Superior temporal gyrus (tissue), 1 donor: ENCODE measurements around the gene MTMR6.
A peak's percentile ranks its signal among the peaks of the same experiment; 100 is the strongest.
"Not testable (repeated sequence)": the region's sequence is repeated elsewhere in the genome, so short reads cannot be mapped to it uniquely, and the experiment has no call there.

Experiments
- DNase-seq: peaks from one replicate; pipeline ENCODE4 v3.0.0-alpha.2; 2016; ENCODE audit errors: extremely low spot score

MTMR6 gene

DNA sequence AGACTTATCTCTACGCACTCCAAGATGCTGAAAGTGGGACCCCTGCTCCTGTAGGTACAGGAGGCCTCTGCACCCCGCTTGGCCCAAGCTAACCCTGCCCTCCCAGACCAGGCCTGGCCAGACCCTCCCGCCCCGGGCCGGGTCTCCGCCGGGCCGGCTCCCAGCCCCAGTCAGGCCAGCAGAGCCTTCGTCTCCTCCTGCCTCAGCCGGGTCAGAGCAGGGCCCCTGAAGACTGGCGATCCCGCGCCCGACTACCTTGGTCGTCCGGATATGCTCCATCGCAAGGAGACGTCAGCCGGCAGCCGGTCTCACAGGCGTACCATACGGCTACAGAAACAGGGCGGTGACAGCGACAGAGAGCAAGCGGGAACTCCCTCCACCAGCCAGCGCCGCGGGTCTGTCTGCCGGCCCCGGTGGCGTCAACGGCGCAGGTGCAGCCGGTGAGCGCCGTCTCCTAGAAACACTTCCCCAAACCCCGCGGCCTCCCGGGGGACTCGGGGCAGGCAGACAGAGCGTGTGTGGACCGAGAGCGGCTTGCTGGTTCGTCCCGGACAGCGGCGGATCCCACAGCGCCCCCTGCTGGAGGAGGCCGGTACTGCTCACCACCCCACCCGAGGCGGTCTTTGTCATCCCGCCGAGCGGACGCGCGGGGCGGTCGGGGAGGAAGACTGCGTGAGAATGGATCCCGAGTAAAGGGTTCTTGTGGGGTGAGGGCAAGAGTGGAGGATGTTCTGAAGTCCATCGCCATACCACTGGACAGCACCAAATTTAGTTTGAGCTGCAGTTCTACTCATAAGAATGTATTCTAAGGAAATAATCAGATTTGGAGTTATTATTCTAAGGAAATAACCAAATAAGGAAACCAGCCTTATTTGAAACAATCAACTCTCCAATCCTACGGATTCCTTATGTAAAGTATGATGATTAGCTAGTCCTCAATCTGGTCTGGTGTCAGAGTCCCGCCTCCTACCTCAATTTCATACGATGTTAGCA is at the start of gene MTMR6:
Gene MTMR6 (minus strand): TSS at position 520 of the 993 bp plus-strand sequence. CDS start 241 bp downstream, at position 279.
- peak; percentile 94 for DNase-seq

DNA sequence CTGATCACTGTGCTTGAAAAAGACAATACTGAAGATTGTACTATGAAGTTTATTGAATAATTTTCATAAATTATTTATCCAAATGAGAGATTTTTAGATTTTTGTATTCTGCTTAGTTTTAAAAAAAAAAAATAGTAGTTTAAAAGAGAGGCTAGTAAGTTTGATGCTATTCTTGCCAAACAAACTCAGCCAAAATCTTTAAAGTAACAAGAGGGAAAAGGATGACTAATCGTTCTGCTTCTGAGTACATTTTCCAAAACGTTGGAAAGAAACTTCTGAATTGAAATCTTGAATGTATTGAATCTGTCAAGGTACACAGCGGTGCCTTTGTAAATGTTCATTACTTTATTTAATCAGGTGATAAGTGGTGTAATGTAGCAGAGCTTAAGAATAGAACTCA is 48.6 kb upstream of the MTMR6 start:
- DNase-seq = peak; percentile 36

DNA sequence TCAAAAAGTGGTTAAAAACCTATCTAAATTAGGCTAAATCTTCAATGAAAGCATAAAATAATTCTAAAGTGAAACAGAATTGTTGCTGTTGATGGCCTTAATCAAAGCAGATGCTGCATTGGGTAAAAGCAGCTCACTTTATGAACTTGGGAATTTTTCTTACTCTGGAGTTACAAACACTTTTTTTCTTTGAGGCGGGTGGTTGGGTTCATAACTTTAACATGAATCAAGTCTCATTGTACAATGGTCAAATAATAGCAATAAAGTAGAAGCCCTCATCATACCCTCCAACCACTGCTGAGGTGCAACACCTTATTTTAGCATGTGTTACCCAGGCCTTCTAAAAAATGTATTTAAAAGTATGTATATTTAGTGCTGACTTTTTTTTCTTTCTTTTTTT is 43.3 kb upstream of the MTMR6 start:
- DNase-seq = no peak

DNA sequence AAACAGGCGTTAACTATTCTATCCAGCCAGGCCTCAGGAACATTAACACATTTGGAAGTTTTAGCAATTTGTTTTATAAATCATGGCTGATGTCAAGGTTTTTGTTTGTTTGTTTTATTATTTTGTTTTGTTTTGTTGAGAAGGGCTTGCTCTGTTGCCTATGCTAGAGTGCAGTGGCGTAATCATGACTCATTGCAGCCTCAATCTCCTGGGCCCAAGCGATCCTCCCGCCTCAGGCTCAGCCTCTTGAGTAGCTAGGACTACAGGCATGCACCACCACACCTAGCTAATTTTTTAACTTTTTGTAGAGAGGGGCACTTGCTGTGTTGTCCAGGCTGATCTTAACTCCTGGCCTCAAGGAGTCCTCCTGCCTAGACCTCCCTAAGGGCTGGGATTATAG is 42.4 kb upstream of the MTMR6 start:
- no peak for DNase-seq

DNA sequence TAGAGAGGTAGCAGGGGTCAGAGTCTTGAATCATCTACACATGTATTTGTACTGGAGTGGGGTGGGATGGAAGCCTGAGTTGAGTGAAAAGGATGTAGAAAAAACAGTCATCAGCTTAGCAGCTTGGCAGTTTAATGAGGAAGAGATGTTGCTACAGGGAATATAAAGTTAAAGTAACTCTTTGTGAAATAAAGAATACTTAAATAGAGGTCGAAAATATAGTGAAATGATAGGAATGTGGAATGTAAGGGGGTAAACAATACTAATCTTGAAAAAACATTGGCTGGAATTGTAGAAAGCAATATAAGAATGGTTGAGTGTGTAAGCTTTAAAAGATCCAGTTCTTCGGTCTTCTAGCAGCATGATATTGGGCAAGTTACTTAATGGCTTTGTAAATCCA is 36.8 kb upstream of the MTMR6 start:
- no peak for DNase-seq

DNA sequence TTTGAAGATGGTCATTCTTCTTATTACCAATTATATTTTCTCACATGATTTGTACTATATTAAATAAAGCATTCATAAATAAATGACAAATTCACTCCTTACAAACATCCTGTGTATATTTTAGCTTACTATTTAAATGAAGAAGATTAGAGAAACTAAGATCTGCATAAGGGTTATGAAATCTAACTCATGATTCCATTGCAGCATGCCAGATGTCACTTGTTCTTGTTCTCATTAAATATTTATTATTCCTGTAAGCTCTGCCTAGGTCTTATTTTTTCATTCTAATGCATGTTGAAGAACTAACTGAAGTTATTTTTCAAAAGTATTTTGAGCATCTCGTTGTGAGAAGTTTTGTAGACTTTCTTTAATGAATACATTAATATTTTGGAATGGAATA is 32.5 kb upstream of the MTMR6 start:
- no peak for DNase-seq

DNA sequence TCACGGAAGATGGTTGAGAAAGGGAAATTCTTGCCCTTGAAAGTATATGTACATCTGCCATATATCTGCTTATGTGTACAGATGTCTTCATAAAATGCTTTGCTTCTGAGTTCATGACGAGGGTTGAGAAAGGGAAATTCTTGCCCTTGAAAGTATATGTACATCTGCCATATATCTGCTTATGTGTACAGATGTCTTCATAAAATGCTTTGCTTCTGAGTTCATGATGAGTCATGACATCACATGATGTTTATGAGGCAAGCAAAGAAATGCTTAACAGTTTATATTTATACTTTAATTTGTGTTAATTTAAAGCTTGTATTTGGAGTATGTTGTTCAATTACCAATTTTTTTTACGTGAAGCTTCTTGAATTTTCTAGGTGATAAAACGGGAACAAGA is 31.7 kb upstream of the MTMR6 start:
- not testable (repeated sequence) for DNase-seq

DNA sequence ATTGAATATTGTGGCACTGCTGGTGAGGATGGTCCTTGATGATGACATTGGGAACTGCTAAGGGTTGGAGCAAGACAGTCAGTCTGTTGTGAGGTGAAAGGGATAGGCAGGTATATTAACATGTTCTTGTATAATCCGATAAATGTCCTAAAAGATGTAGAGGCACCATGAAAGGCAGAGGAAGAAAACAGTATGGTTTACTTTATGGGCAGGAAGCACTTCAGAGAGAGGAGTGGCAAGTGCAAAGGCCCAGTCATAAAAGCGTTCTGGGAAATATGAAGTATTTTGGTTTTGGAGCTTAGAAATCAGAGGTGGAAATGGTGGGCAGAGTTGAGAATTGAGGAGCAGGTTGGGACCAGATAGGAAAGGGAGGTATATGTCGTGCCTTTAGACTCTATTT is 23.6 kb upstream of the MTMR6 start:
- no peak for DNase-seq

DNA sequence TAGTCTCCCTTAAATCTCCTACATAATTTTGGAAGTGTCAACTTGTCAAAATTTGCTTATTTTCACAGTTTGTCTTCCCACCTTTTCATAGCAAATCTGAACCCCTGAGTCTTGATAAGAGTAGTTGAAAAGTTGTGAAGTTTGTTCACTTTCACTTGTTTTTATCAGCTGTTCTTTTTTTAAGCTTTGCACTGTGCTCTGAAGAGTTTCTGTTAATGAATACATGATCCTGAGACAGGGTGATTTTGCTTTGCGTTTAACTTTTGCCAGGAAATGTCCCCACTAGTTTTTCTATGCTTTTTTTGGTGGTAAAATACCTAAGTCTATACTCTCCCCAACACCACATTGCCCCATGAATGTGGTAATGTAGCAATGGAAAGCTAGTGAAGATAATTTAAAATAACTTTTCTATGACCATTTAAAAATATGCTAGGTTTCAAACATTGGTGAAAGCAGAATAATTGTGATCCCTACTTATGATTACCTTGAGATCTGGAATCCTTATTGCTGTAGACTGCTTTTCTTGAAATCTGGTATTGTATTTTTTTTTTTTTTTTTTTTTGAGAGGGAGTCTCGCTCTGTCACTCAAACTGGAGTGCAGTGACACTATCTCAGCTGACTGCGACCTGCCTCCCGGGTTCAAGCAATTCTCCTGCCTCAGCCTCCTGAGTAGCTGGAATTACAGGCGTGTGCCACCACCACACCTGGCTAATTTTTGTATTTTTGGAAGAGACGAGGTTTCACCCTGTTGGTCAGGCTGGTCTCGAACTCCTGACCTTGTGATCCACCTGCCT is 19.6 kb upstream of the MTMR6 start:
- no peak for DNase-seq

DNA sequence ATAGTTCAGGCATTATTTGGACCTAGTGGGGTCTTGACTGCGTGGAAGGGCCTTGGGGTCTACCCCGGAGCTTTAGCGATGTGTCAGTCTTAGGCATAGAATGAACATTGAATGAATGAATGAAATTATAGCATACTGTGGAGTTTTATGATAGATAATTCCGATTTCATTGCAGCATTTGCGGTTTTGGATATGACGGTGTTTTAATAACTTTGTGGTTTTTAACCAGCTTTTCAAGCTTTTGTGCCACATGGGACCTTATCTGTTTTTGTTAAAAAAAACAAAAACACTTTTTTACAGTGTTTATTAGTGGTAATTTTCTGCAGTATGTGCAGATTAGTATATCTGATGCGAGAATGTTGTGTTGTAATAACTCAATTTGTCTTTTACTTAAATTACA is 14.8 kb upstream of the MTMR6 start:
- no peak for DNase-seq

DNA sequence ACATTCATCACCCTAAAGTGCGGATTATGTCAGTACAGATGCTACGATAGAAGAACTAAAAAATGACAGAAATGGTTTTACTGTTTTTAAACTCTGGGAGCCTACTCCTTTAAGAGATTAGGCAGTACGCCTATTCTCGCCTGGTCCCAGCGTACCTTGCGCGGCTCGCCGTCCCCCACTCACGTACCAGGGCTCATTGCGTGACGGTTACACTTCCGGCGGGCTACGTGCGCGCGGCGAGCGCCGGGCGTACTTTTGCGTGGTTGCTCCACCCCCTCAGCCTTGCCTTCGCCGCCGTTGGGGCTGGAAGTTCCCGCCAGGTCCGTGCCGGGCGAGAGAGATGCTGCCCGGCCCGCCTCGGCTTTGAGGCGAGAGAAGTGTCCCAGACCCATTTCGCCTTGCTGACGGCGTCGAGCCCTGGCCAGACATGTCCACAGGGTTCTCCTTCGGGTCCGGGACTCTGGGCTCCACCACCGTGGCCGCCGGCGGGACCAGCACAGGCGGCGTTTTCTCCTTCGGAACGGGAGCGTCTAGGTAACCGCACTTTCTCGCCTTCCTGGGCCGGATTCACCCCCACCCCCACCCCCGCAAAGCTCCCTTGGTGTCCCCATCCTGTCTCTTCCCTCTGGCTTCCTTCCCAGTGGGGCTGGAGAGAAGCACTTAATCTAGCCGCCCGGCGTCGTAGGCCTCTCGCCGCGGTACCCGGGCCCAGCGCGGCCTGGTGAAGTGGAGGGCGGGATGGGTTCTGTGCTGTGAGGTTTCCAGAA is 14.2 kb upstream of the MTMR6 start, which contains the start of gene NUP58:
Gene NUP58 (plus strand): TSS at position 279 of the 767 bp plus-strand sequence. CDS start 149 bp downstream, at position 428.
- DNase-seq = peak; percentile 97

DNA sequence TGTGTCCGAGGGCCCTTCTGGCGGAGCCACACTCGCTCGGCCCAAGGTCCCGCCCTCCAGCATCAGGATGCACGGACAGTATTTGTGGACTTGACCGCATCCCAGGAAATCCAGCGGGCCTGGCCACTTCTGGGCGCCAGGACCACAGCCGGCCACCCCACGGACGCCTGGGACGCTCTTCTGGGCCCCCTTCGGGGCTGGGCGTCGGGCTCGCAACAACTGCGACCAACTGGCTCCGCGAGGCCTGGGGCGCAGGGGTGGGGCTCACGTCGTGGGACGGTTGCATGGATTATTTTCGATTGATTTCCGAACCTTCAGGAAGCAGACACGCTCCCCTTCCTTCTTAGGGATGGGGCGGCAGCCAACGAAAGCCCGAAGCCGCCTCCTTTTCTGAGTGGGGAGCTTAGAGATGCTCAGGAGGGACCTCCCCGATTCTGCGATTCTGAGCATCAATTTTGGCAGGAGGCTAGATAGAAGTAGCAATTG is 13.6 kb upstream of the MTMR6 start:
- no peak for DNase-seq

DNA sequence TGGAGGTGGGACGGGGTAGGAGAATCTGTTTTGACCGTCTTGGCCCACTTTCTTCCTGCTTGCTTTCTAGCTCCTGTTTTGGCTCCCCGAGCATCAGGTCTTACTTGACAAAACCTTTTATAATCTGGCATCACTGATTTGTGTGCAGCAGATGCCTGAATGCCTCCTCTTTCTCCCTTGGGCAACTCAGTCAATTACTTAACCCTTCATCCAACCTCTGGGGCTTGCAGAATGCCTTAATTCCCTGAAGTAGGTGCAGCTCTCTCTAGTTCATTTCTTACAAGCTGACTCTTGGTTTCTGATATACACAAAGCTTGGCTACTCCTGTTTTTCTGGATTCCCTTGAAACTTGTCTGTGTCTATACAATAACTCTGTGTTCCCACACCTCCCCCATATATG is 8.4 kb upstream of the MTMR6 start:
- no peak for DNase-seq

DNA sequence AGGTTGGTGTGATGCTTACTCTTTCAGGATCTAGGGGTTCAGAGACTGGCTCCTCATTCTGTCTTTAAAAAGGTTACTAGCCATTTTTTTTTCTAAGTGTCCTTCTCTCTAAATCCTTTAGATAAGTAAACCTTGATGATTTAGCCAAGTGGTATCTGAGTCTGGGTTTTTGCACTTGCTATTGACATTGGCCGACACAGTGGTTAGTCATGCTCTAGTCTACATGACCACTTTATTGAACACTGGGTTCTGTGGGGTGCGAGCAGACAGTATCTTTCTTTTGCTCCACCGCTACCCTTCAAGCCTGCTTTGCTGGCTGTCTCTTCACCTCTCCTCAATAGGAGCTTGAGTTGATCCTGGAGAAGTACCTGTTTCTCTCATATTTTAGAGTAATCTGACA is 7.9 kb upstream of the MTMR6 start:
- DNase-seq = no peak

DNA sequence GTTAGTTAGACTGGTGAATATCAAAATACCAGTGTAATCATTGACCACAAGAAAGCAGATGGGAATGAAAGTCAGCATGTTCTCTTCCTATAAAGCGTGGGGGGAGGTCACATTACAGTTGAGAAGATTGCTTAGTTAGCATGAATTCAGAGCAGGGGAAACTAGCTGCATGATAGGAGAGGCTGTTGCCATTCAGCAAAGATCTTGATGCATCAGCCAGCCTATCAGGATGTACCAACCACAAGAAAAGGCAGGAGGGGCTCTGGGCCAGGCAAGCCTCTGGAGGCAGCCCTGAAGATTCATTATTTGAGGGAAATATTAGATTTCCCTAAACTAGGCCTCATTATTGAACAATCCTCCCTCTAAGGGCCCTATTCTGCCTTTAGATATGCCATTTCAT is 5.0 kb upstream of the MTMR6 start:
- no peak for DNase-seq

DNA sequence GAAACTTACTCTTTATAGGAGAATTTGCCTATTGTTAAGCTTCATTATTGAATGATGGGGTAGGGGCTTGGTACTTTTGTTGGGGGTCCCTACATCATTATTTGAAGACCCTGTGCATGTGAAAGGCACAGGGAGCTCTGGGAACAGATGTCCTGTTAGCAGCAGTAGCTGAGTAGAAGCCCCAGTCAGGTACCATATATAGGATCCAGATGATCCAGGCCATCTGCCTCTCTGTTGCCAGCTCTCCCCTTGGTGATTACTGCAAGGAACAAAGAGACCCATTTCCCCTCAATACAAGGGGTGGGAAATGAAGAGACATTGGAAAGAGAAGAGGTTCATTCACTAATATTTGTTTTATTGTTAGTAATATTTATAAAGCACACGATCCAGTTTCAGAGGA is 4.4 kb upstream of the MTMR6 start:
- DNase-seq = no peak

DNA sequence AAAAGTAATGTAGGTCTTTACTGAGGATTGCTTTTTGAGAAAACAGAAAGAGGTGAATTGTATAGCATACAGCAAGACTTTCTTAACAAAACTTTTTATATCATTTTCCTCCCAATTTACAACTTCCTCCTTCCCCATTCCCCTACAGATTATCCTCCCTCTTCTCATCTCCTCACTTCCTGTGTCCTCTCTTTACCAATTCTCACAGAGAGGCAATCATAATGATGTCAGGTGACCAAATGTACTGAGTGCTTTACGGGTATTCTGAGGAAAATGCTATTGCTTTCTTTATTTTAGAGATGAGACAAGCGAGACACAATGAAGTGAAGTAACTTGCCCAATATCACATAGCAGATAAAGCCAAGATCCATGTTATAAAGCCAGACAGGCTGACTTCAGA is 1.7 kb upstream of the MTMR6 start:
- DNase-seq = no peak

DNA sequence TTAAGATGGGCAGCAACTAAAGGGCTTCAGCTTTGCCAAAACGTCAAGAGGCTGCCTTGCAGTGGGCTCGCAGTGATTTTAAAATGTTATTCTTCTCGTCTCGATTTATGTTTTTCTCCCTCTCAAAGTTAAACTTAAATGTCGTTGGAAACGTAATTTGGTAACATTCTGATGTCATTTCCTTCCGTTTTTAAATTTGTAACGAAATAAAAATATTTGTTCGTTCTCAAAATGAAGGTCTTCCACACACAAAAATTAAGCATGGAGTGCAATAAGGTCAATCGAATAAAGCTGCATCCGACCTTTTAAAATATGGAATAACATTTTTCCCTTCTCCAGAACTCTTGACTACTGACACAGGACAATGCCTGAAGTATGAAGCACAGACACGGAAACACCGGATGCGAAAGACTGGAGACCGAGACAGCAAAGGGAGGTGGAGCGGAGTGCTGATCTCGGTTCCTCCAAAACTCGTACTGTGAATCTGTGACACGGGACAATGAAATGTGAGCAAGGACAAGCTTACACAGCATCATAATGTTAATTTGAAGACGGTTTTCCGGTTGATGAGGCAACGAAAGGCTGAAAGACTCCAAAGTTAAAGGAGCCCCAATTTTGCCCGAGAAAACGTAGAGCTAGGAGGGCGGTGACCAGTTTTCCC is 850 bp downstream of the MTMR6 start:
- DNase-seq = peak; percentile 61

DNA sequence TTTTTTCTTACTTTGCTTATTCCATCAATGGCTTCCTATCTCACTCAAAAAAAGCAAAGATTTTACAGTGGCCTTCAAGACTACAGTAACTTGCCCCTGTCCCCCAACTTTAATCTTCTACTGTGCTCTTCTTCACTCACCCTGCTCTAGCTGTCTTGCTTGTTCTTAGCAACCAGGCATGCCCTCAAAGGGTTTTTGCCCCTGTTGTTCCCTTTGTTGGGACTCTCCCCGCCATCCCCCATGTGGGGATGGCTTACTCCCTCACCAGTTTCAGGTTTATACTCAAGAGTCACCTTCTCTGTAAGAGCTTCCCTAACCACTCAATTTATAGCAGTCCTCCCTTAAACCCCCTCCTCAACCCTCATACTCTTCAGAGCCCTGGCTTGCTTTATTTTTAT is 5.4 kb downstream of the MTMR6 start:
- no peak for DNase-seq

DNA sequence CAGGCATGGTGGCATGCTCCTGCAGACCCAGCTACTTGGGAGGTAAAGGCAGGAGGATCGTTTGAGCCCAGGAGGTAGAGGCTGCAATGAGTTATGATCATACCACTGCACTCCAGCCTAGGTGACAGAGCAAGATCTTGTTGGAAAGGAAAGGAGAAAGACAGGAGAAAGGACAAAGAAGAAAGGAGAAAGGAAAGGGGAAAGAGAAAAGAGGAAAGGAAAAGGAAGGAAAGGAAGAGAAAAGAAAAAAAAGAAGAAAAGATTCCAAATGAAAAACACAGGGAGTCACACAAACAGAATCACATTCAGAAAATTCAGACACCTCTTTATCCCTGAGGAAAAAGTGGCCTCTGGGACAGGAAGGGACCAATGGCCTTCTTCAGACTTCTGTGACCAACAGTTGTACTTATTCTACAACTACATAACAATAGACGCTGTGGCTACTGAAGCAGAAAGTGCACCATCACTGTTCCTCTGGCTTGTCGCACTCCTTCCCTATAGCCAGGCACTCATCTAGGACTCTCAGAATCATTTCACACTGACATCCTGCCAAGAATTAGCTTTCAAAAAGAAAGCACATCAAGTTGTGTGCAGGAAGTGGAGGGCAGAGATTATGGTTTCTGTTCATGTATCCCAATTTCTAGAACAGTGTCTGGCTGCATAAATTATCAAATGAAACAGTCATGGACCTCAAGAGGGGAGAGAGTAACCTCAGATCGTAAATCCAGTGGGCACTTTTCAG is 5.9 kb downstream of the MTMR6 start:
- peak; percentile 20 for DNase-seq
